ENCODE measurements around the gene SMPDL3B.

- TF ChIP-seq REST (IDR thresholded peaks at IDR 0.05; ENCODE audit: borderline replicate concordance) (no peak), EP300 (conservative IDR thresholded peaks at IDR 0.05; ENCODE audit: poor library complexity, severe bottlenecking) (no peak), CTCF (IDR thresholded peaks at IDR 0.05; ENCODE audit: poor library complexity, severe bottlenecking) (no peak), RAD21 (conservative IDR thresholded peaks at IDR 0.05) (no peak), POLR2AphosphoS5 (IDR thresholded peaks at IDR 0.05) (no peak), EZH2 (IDR thresholded peaks at IDR 0.05; ENCODE audit: borderline replicate concordance, insufficient read depth, low read length, poor library complexity, severe bottlenecking) (no peak), SMC3 (conservative IDR thresholded peaks at IDR 0.05; ENCODE audit: poor library complexity) (no peak), TAF1 (IDR thresholded peaks at IDR 0.05; ENCODE audit: low read depth) (no peak)
Observed at GRCh38 chr1:27941671-27942540, 7.1 kb downstream of the SMPDL3B start.

Data from neural cell (in vitro differentiated cells).